ENCODE results near the gene ELOVL2. TPM values are rescaled to one million over a fixed set of nuclear protein-coding genes. Genes with fewer than 3 reads are reported as not detected.

Gene ELOVL2
- total RNA-seq, 2 experiments from 2014 or later: not detected

GRCh38 chr6:11042025-11042749 is 1.9 kb downstream of the ELOVL2 start:
- peaks cover 8% of the 10 kb centered on the region for H3K4me1 Mint-ChIP-seq (ENCODE audit: low read depth)
- no peak overlapping the region for H3K27ac Mint-ChIP-seq
- ChIA-PET POLR2A (no interaction called here), CTCF (interaction anchor here (1.5 to 1.6 kb wide), 2 partner anchors 27 to 87 kb away, joined by 4 to 7 read pairs; no protein-coding TSS in a partner anchor)
- intact Hi-C loops (cut with micrococcal nuclease): no loop called here
- no peaks in the 10 kb centered on the region for H3K9me3 Mint-ChIP-seq
- no peak for ATAC-seq
- H3K36me3 Mint-ChIP-seq (ENCODE audit: low read depth): peaks cover 2% of the 10 kb centered on the region
- no peak overlapping the region for H3K4me3 Mint-ChIP-seq
- DNase-seq: no peak
- no peak for TF ChIP-seq CTCF (IDR thresholded peaks at IDR 0.05)
- H3K27me3 Mint-ChIP-seq: peaks cover 57% of the 10 kb centered on the region

- peaks cover 2% of the 10 kb centered on the region for H3K36me3 Mint-ChIP-seq (ENCODE audit: low read depth)
- intact Hi-C loops (cut with micrococcal nuclease): no loop called here
- no peak overlapping the region for H3K27ac Mint-ChIP-seq
Observed at GRCh38 chr6:11040134-11040533, 4.0 kb downstream of the ELOVL2 start.

GRCh38 chr6:11039040-11039439 is 5.1 kb downstream of the ELOVL2 start:
- Mint-ChIP-seq H3K27me3 (peaks cover 56% of the 10 kb centered on the region), H3K27ac (no peak overlapping the region), H3K36me3 (ENCODE audit: low read depth) (no peaks in the 10 kb centered on the region), H3K4me3 (no peak overlapping the region), H3K9me3 (no peaks in the 10 kb centered on the region), H3K4me1 (ENCODE audit: low read depth) (peaks cover 3% of the 10 kb centered on the region)
- ATAC-seq (no peak), DNase-seq (no peak)
- intact Hi-C loops (cut with micrococcal nuclease): no loop called here
- TF ChIP-seq CTCF (IDR thresholded peaks at IDR 0.05): no peak
- POLR2A ChIA-PET: no interaction called here
- CTCF ChIA-PET: interaction anchor here (1.1 kb wide), 3 partner anchors 18 to 32 kb away, joined by 3 read pairs; no protein-coding TSS in a partner anchor

More at GRCh38 chr6:11040134-11040533, 4.0 kb downstream of the ELOVL2 start:
- DNase-seq: no peak
- ChIA-PET POLR2A (no interaction called here), CTCF (interaction anchor here (1.0 to 1.1 kb wide), 2 partner anchors 26 to 562 kb away, joined by 3 read pairs; no protein-coding TSS in a partner anchor)
- H3K4me1 Mint-ChIP-seq (ENCODE audit: low read depth): peaks cover 8% of the 10 kb centered on the region
- no peak for ATAC-seq
- H3K4me3 Mint-ChIP-seq: no peak overlapping the region
- no peaks in the 10 kb centered on the region for H3K9me3 Mint-ChIP-seq
- H3K27me3 Mint-ChIP-seq: peaks cover 58% of the 10 kb centered on the region
- TF ChIP-seq CTCF (IDR thresholded peaks at IDR 0.05): no peak

- intact Hi-C loops (cut with micrococcal nuclease): no loop called here
- ChIA-PET CTCF (interaction anchor here (1.1 to 1.2 kb wide), 2 partner anchors 28 to 342 kb away, joined by 3 read pairs; partner anchors contain the start of gene PAK1IP1), POLR2A (interaction anchor here (0.7 kb wide), 1 partner anchor 508 kb away, joined by 3 read pairs; no protein-coding TSS in a partner anchor)
- ATAC-seq (no peak), DNase-seq (no peak)
- Mint-ChIP-seq H3K4me3 (no peak overlapping the region), H3K27me3 (peaks cover 44% of the 10 kb centered on the region), H3K27ac (no peak overlapping the region), H3K4me1 (ENCODE audit: low read depth) (no peaks in the 10 kb centered on the region), H3K36me3 (ENCODE audit: low read depth) (no peaks in the 10 kb centered on the region), H3K9me3 (no peaks in the 10 kb centered on the region)
- no peak for TF ChIP-seq CTCF (IDR thresholded peaks at IDR 0.05)
Observed at GRCh38 chr6:11036977-11037430, 7.1 kb downstream of the ELOVL2 start.

GRCh38 chr6:11036351-11036740 is 7.8 kb downstream of the ELOVL2 start:
- H3K27me3 Mint-ChIP-seq: peaks cover 43% of the 10 kb centered on the region
- no peak overlapping the region for H3K27ac Mint-ChIP-seq
- DNase-seq (no peak), ATAC-seq (no peak)
- no peak for TF ChIP-seq CTCF (IDR thresholded peaks at IDR 0.05)
- no peaks in the 10 kb centered on the region for H3K4me1 Mint-ChIP-seq (ENCODE audit: low read depth)
- H3K9me3 Mint-ChIP-seq: no peaks in the 10 kb centered on the region
- no peak overlapping the region for H3K4me3 Mint-ChIP-seq
- ChIA-PET CTCF (no interaction called here), POLR2A (interaction anchor here (0.6 kb wide), 1 partner anchor 266 kb away, joined by 3 read pairs; no protein-coding TSS in a partner anchor)
- intact Hi-C loops (cut with micrococcal nuclease): no loop called here
- H3K36me3 Mint-ChIP-seq (ENCODE audit: low read depth): no peaks in the 10 kb centered on the region
